HG02571 (cell line): ENCODE results near the gene CDH26.

ENCODE experiments used
- ATAC-seq: cut with Tn5 transposase; IDR thresholded peaks from one replicate; pipeline ENCODE4 v1.9.1; 2021; ENCODE audit warnings: mild to moderate bottlenecking, moderate library complexity; ENCODE audit not compliant: unreplicated experiment

CDH26 gene

GRCh38 chr20:60010689-60011458 is 52.7 kb downstream of the CDH26 start:
- no peak for ATAC-seq

DNA sequence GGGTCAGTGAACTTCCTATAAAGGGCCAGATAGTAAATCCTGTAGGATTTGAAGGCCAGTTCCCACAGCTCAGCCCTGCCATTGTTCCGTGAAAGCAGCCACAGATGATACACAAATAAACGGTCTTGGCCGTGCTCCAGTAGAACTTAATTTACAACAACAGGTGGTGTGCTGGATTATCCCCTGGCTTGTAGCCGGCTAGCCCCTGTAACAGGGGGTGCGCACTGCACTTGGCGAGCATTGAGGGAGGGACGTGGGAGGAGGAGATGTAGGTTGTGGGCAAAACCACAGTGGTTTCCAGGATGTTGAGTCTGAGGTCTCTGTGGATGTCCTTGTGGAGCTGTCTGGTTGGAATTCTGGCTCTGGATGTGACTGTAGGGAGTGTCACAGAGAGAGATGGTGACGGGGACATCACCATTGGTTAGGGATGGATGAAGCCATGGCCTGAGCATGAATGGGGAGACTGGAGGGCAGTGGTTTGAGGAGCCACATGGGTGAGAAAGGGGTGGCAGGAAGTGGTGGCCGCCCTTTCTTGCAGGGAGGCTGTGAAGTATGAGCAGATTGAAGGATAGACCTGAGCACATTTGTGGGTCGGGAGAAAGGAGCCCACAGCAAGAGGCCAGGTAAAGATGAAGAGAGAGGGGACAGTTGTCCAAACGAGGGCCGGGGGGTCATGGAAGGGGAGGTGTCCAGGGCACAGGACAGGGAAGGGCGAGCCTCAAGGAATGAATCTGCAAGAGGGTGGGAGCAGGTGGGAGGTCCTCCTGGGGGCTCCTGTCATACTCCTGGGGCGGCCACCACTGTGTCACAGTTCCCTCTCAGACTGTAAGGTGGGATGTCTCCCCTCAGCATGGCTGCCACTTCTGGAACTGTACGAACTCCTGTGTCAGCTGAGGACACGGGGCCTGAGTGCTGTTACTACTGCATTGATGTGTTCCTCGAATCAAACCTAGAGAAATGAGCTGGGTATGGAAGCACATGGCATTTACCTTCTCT is 53.6 kb downstream of the CDH26 start:
- no peak for ATAC-seq

GRCh38 chr20:60013296-60014139 is 55.3 kb downstream of the CDH26 start:
- ATAC-seq: no peak

GRCh38 chr20:60016406-60016805 is 58.2 kb downstream of the CDH26 start:
- ATAC-seq: no peak

DNA sequence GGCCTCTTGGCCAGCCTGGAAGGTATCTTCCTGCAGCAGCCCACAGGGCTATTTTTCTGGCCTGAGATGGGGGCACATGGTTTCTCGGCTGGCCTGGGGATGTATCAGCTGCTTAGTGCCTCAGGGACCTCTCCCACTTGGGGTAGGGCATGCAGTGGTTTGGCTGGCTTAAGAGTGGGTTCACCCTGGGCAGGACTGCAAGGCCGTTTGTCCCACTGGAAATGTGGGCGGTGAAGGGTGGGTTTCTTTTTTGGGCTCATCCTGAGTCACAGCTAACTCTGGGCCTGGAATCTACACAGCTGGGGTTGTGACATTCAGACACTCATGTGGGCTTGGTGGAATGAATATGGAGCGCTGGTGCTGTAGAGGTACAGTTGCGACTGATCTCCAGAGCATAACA is 62.0 kb downstream of the CDH26 start:
- no peak for ATAC-seq

DNA sequence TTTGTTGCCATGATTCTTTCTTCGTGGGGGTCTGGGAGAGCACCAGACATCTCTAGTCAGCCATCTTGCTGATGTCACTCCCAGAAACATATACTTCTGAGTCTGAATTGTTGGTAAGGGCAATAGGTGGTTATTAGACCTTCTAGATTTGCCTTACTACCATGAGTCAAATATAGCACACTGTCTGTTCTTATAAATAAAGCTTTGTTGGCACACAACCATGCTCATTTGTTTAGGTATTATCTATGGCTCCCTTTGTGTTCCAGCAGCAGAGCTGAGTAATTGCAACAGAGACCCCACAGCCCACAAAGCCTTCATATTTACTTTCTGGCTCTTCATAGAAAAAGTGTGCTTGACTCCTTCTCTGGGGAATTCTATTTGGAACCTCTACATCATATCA is 62.9 kb downstream of the CDH26 start:
- no peak for ATAC-seq

GRCh38 chr20:60022849-60023248 is 64.6 kb downstream of the CDH26 start:
- no peak for ATAC-seq

DNA sequence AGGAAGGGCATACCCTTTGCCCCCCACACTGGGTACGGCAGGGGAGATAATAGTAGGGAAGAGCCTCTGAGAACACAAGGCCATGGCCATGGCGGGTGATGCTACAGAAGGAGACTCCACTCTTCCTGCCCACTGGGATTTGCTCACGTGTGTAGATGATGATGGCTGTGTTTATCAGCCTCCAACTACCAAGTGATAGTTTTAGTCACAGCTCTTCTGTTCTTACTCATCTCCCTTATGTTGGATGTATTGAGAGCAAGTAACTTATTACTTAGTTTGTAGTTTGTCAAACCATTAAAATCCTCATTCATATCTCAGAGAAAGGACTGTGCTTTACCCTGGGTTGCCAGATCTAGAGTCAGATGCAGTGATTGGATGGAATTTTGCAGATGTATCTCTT is 66.0 kb downstream of the CDH26 start:
- no peak for ATAC-seq

DNA sequence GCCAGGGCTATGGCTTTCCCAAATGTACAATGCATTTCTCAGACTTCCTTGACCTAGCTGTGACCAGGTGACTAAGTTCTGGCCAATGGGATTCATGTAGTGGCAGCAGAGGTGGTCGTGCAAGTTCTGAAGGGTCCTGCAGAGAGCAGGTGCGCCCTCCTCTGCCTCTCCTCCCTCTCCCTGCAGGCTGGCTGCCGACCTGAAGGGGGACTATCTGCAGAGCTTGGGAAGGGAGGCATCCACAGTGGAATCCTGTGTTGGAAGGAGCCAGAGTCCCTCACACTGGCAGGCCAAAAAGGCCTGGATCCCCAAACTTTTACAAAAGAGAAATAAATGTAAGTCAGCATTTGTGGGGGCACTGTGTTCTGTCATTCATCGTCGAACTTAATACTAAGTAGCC is 66.6 kb downstream of the CDH26 start:
- ATAC-seq: no peak

- no peak for ATAC-seq
These were observed 67.8 kb downstream of the CDH26 start for GRCh38 chr20:60026010-60026409.

DNA sequence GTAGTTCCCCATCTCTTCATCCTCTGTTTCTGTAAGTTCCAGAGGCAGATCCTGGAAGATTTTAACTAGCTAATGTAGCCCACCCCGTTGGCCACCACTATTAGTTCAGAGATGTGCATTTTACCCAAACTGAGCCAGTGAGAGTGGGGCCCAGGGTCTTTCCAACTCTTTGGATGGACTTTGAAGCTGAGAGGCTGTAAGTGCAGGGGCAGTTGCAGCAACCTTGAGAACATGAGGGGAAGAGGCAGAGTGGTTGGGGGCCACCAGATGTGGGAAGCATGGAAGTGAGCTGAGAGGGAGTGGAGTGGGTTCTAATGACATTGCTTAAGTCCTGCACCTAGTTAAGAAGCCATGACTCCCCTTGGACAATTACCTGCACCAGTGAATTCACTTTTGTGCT is 72.2 kb downstream of the CDH26 start:
- no peak for ATAC-seq

DNA sequence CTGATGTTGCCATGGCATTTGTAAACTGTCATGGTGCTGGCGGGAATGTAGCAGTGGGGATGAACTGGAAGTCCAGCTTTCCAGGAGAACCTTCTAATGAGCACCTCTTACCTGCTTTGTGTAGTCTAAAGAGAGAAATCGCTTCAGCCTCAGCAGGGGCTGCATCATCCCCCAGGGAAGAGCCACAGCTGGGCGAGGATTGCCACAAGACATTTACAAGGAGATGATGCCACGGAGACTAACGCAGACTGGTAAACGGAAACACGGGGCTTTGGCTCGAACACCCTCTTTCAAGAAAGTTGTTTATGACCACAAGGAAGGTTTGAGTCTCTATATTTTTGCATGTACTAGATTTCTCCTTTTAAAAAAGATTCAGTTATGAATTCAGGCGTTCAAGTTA is 72.9 kb downstream of the CDH26 start:
- ATAC-seq: no peak

GRCh38 chr20:60034231-60035110 is 76.2 kb downstream of the CDH26 start:
- ATAC-seq: no peak

GRCh38 chr20:60035486-60035885 is 77.3 kb downstream of the CDH26 start:
- no peak for ATAC-seq

GRCh38 chr20:60036346-60036745 is 78.1 kb downstream of the CDH26 start:
- no peak for ATAC-seq

- ATAC-seq: no peak
These were observed 78.7 kb downstream of the CDH26 start for GRCh38 chr20:60036746-60037499.

DNA sequence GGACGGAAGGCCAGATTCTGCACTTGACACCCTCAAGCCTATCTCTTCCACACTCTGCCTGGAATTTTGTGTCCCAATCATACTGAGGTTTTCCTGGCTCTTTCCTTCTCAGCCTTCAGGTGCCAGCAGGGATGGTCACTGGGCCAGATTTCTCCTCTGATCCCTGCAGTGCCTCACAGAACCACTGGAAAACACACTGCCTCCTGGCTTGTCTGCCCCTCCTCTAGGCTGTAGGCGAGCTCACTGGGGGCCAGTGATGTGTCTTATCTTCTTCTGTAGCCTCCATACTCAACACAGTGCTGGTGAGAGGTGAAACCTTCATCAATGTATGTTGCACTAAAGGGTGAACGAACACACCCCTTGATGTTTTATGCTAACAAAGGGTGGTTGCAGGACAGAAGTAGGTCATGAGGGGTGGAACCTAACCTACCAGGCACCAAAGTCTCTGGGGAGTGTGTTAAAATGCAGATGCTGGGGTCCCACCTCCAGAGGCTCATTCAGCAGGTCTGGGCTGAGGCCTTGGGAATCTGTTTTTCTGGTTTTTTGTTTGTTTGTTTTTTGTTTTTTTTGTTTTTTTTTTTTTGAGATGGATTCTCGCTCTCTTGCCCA is 80.3 kb downstream of the CDH26 start:
- ATAC-seq: no peak

DNA sequence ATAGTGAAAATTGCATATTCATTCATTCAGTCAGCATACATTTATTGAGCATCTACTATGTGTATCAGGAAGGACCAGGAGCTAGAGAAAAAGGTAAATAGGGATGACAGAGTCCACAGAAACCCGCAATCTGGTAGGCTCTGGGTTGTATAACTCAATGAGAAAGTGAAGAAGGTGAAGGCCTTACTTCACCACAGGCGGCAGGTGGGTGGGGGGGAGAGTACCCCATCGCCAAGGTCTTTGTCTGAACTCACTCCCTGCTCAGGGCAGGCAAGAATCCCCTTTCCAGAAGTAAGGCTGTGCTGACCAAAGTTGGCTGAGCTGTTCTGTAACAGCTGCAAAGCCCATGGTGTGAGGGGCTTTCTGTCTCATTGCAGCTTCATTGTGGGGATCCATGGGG is 81.3 kb downstream of the CDH26 start:
- no peak for ATAC-seq
